ENCODE data around the gene NSUN3.

DNA sequence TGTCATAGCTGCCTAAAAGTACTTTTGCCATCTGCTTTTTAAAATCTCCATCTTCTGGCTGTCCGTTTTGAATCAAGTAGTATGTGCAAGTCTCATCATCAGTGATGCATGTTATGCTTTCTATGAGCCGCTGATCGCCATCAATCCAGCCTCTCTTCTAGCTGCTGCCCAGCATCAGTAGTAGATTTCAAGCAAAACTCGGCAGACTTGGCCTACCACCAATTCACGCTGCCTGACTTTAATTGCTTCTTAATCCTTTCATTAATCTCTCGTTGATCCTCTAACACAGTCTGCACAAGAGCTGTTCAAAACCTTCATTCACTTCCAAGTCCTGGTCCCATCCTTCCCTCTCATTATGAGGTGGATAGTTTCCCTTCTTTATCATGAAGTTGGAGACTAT, 104.9 kb downstream of the NSUN3 start:
- no peak for TF ChIP-seq POLR2AphosphoS5 (IDR thresholded peaks at IDR 0.05; ENCODE audit: insufficient read depth, low read depth, low read length)
- TF ChIP-seq, protein P1, sequence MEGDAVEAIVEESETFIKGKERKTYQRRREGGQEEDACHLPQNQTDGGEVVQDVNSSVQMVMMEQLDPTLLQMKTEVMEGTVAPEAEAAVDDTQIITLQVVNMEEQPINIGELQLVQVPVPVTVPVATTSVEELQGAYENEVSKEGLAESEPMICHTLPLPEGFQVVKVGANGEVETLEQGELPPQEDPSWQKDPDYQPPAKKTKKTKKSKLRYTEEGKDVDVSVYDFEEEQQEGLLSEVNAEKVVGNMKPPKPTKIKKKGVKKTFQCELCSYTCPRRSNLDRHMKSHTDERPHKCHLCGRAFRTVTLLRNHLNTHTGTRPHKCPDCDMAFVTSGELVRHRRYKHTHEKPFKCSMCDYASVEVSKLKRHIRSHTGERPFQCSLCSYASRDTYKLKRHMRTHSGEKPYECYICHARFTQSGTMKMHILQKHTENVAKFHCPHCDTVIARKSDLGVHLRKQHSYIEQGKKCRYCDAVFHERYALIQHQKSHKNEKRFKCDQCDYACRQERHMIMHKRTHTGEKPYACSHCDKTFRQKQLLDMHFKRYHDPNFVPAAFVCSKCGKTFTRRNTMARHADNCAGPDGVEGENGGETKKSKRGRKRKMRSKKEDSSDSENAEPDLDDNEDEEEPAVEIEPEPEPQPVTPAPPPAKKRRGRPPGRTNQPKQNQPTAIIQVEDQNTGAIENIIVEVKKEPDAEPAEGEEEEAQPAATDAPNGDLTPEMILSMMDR (IDR thresholded peaks at IDR 0.05; ENCODE audit: extremely low read depth in 1 of 2, insufficient read depth in 1 of 2, low read depth in 1 of 2, low read length in 2 of 2), result no peak
- no peak for TF ChIP-seq POLR2A (IDR thresholded peaks at IDR 0.05; ENCODE audit: low read depth, low read length)
- TF ChIP-seq, protein P2, sequence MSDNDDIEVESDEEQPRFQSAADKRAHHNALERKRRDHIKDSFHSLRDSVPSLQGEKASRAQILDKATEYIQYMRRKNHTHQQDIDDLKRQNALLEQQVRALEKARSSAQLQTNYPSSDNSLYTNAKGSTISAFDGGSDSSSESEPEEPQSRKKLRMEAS (IDR thresholded peaks at IDR 0.05; ENCODE audit: insufficient read depth, insufficient read length), result no peak
- no peak for TF ChIP-seq EZH2 (IDR thresholded peaks at IDR 0.05; ENCODE audit: borderline replicate concordance, low read depth, low read length, severe bottlenecking)
- TF ChIP-seq MYC (IDR thresholded peaks at IDR 0.05; ENCODE audit: low read depth, low read length), result no peak
- TF ChIP-seq JUN (IDR thresholded peaks at IDR 0.05; ENCODE audit: borderline replicate concordance, insufficient read depth, insufficient read length, low read depth), result no peak

All from endothelial cell of umbilical vein (primary cell).